ENCODE measurements around the gene YPEL1. TPM values are rescaled to one million over a fixed set of nuclear protein-coding genes. Genes with fewer than 3 reads are reported as not detected.
"Not testable (repeated sequence)": the region's sequence is repeated elsewhere in the genome, so short reads cannot be mapped to it uniquely, and the experiment has no call there.

Gene YPEL1
- total and polyA plus RNA-seq, 2 donors (not counting 1 experiment from before 2014, with no cell fraction given), result 0.36 to 2.3 TPM

GRCh38 chr22:21721195-21721852 is 14.3 kb downstream of the YPEL1 start:
- not testable (repeated sequence) for H3K4me3 ChIP-seq (replicated peaks in 1 of 4; ENCODE audit: control extremely low read depth in 1 of 4, insufficient read depth in 1 of 4, low read depth in 3 of 4, low read length in 4 of 4); H3K36me3 ChIP-seq (ENCODE audit: control insufficient read depth, insufficient read depth, low read length); H3K79me2 ChIP-seq (ENCODE audit: control insufficient read depth, insufficient read depth, low read length); H3K4me1 ChIP-seq (ENCODE audit: control insufficient read depth, extremely low read depth, insufficient read depth, low read length); H3K27ac ChIP-seq (ENCODE audit: insufficient read depth, low read length); H2AFZ ChIP-seq (ENCODE audit: low read length); H3K9ac ChIP-seq (ENCODE audit: insufficient read depth, low read length); H4K20me1 ChIP-seq (ENCODE audit: control insufficient read depth, extremely low read depth, insufficient read depth, low read length); DNase-seq (ENCODE audit: low read depth in 2 of 2); H3K9me3 ChIP-seq (ENCODE audit: control insufficient read depth, insufficient read depth, low read depth, low read length); H3K4me2 ChIP-seq (ENCODE audit: extremely low read depth, insufficient read depth, low read length); H3K27me3 ChIP-seq (ENCODE audit: control insufficient read depth, insufficient read depth, low read length)

GRCh38 chr22:21720191-21720859 is 15.3 kb downstream of the YPEL1 start:
- not testable (repeated sequence) for H3K9ac ChIP-seq (ENCODE audit: insufficient read depth, low read length); H2AFZ ChIP-seq (ENCODE audit: low read length); H3K36me3 ChIP-seq (ENCODE audit: control insufficient read depth, insufficient read depth, low read length); DNase-seq (ENCODE audit: low read depth in 2 of 2); H3K27me3 ChIP-seq (ENCODE audit: control insufficient read depth, insufficient read depth, low read length); H3K4me3 ChIP-seq (replicated peaks in 1 of 4; ENCODE audit: control extremely low read depth in 1 of 4, insufficient read depth in 1 of 4, low read depth in 3 of 4, low read length in 4 of 4); H3K4me2 ChIP-seq (ENCODE audit: extremely low read depth, insufficient read depth, low read length); H3K79me2 ChIP-seq (ENCODE audit: control insufficient read depth, insufficient read depth, low read length); H3K27ac ChIP-seq (ENCODE audit: insufficient read depth, low read length); H3K9me3 ChIP-seq (ENCODE audit: control insufficient read depth, insufficient read depth, low read depth, low read length); H4K20me1 ChIP-seq (ENCODE audit: control insufficient read depth, extremely low read depth, insufficient read depth, low read length); H3K4me1 ChIP-seq (ENCODE audit: control insufficient read depth, extremely low read depth, insufficient read depth, low read length)

GRCh38 chr22:21719024-21719423 is 16.6 kb downstream of the YPEL1 start:
- Histone ChIP-seq H3K4me2 (ENCODE audit: extremely low read depth, insufficient read depth, low read length) (no peak overlapping the region), H3K36me3 (ENCODE audit: control insufficient read depth, insufficient read depth, low read length) (no peaks in the 10 kb centered on the region), H3K9ac (ENCODE audit: insufficient read depth, low read length) (no peak overlapping the region), H2AFZ (ENCODE audit: low read length) (no peak overlapping the region), H4K20me1 (ENCODE audit: control insufficient read depth, extremely low read depth, insufficient read depth, low read length) (no peaks in the 10 kb centered on the region), H3K9me3 (ENCODE audit: control insufficient read depth, insufficient read depth, low read depth, low read length) (no peaks in the 10 kb centered on the region), H3K27me3 (ENCODE audit: control insufficient read depth, insufficient read depth, low read length) (no peaks in the 10 kb centered on the region), H3K79me2 (ENCODE audit: control insufficient read depth, insufficient read depth, low read length) (no peaks in the 10 kb centered on the region), H3K4me3 (replicated peaks in 1 of 4; ENCODE audit: control extremely low read depth in 1 of 4, insufficient read depth in 1 of 4, low read depth in 3 of 4, low read length in 4 of 4) (no peak overlapping the region), H3K27ac (ENCODE audit: insufficient read depth, low read length) (no peak overlapping the region), H3K4me1 (ENCODE audit: control insufficient read depth, extremely low read depth, insufficient read depth, low read length) (no peaks in the 10 kb centered on the region)
- no peak for DNase-seq (ENCODE audit: low read depth in 2 of 2)
- TF ChIP-seq EZH2 (IDR thresholded peaks at IDR 0.05; ENCODE audit: low read length, missing control alignments), result no peak
- TF ChIP-seq CTCF (conservative IDR thresholded peaks at IDR 0.05 in 1 of 2, IDR thresholded peaks at IDR 0.05 in 1 of 2; ENCODE audit: low read depth in 1 of 2, low read length in 2 of 2), result no peak

- Histone ChIP-seq H3K4me2 (ENCODE audit: extremely low read depth, insufficient read depth, low read length) (no peak overlapping the region), H2AFZ (ENCODE audit: low read length) (no peak overlapping the region), H3K36me3 (ENCODE audit: control insufficient read depth, insufficient read depth, low read length) (no peaks in the 10 kb centered on the region), H3K27ac (ENCODE audit: insufficient read depth, low read length) (no peak overlapping the region), H3K4me1 (ENCODE audit: control insufficient read depth, extremely low read depth, insufficient read depth, low read length) (no peaks in the 10 kb centered on the region), H3K79me2 (ENCODE audit: control insufficient read depth, insufficient read depth, low read length) (no peaks in the 10 kb centered on the region), H3K9me3 (ENCODE audit: control insufficient read depth, insufficient read depth, low read depth, low read length) (no peaks in the 10 kb centered on the region), H4K20me1 (ENCODE audit: control insufficient read depth, extremely low read depth, insufficient read depth, low read length) (no peaks in the 10 kb centered on the region), H3K4me3 (replicated peaks in 1 of 4; ENCODE audit: control extremely low read depth in 1 of 4, insufficient read depth in 1 of 4, low read depth in 3 of 4, low read length in 4 of 4) (no peak overlapping the region), H3K27me3 (ENCODE audit: control insufficient read depth, insufficient read depth, low read length) (no peaks in the 10 kb centered on the region), H3K9ac (ENCODE audit: insufficient read depth, low read length) (no peak overlapping the region)
- peak in 1 of 2 donors; percentile 14 for DNase-seq (ENCODE audit: low read depth in 2 of 2)
- TF ChIP-seq CTCF (conservative IDR thresholded peaks at IDR 0.05 in 1 of 2, IDR thresholded peaks at IDR 0.05 in 1 of 2; ENCODE audit: low read depth in 1 of 2, low read length in 2 of 2) (no peak), EZH2 (IDR thresholded peaks at IDR 0.05; ENCODE audit: low read length, missing control alignments) (no peak)
These were observed 17.1 kb downstream of the YPEL1 start for GRCh38 chr22:21718499-21718898.

- H3K36me3 ChIP-seq (ENCODE audit: control insufficient read depth, insufficient read depth, low read length); H3K79me2 ChIP-seq (ENCODE audit: control insufficient read depth, insufficient read depth, low read length); H3K4me1 ChIP-seq (ENCODE audit: control insufficient read depth, extremely low read depth, insufficient read depth, low read length); H3K27me3 ChIP-seq (ENCODE audit: control insufficient read depth, insufficient read depth, low read length); DNase-seq (ENCODE audit: low read depth in 2 of 2); H4K20me1 ChIP-seq (ENCODE audit: control insufficient read depth, extremely low read depth, insufficient read depth, low read length); H3K4me2 ChIP-seq (ENCODE audit: extremely low read depth, insufficient read depth, low read length); H3K9me3 ChIP-seq (ENCODE audit: control insufficient read depth, insufficient read depth, low read depth, low read length); H3K27ac ChIP-seq (ENCODE audit: insufficient read depth, low read length); H3K4me3 ChIP-seq (replicated peaks in 1 of 4; ENCODE audit: control extremely low read depth in 1 of 4, insufficient read depth in 1 of 4, low read depth in 3 of 4, low read length in 4 of 4); H2AFZ ChIP-seq (ENCODE audit: low read length); H3K9ac ChIP-seq (ENCODE audit: insufficient read depth, low read length): not testable (repeated sequence)
These were observed 19.0 kb downstream of the YPEL1 start for GRCh38 chr22:21716395-21717122.

Data from fibroblast of lung (primary cell).